Tibial nerve (tissue), 4 donors: ENCODE results near the gene MAPK13. TPM values are rescaled to one million over a fixed set of nuclear protein-coding genes. Genes with fewer than 3 reads are reported as not detected.

Experiments used
- DNase-seq, 2 donors: peaks; one replicate each; pipeline ENCODE4 v3.0.0-alpha.2; 2019; ENCODE audit warnings: low spot score in 2 of 2
- H3K27ac ChIP-seq, 4 donors: fragments of 200-600 bp; sonication (generic) in 3 of 4; one replicate each; pipeline ENCODE4 v1.5.1; 2017 to 2019; ENCODE audit warnings: mild to moderate bottlenecking in 1 of 4
- H3K27me3 ChIP-seq, 2 donors: fragments of 200-600 bp; sonication (generic) in 1 of 2; one replicate each; pipeline versions ENCODE4 v1.5.1 to v1.6.0; 2017 to 2019
- H3K36me3 ChIP-seq, 3 donors: fragments of 200-600 bp; sonication (generic); one replicate each; pipeline ENCODE4 v1.5.1; 2018 to 2019
- H3K4me1 ChIP-seq, 4 donors: fragments of 200-600 bp; sonication (generic) in 3 of 4; one replicate each; pipeline ENCODE4 v1.5.1; 2017 to 2019
- H3K4me3 ChIP-seq, 4 donors: fragments of 200-600 bp; sonication (generic) in 3 of 4; one replicate each; pipeline ENCODE4 v1.5.1; 2017 to 2019; ENCODE audit warnings: mild to moderate bottlenecking in 1 of 4, moderate library complexity in 1 of 4
- H3K9me3 ChIP-seq, 4 donors: fragments of 200-600 bp; sonication (generic) in 3 of 4; one replicate each; pipeline ENCODE4 v1.5.1; 2017 to 2019
- CTCF ChIP-seq, 5 experiments: fragments of 200-600 bp in 3 of 5; fragments of 450-650 bp in 2 of 5; sonication (generic) in 3 of 5; IDR thresholded peaks; one replicate each; pipeline ENCODE4 v1.5.1; 2016 to 2019; ENCODE audit warnings: antibody characterized with exemption in 5 of 5, mild to moderate bottlenecking in 3 of 5, moderate library complexity in 2 of 5
- EP300 ChIP-seq, 2 donors: sonication (generic); formaldehyde crosslinking; IDR thresholded peaks; one replicate each; pipeline ENCODE4 v1.6.1; 2017; ENCODE audit warnings: antibody characterized with exemption in 2 of 2, mild to moderate bottlenecking in 1 of 2
- POLR2A ChIP-seq, 2 donors: fragments of 450-650 bp; IDR thresholded peaks; one replicate each; pipeline ENCODE4 v1.6.1; 2017; ENCODE audit warnings: antibody characterized with exemption in 2 of 2, mild to moderate bottlenecking in 2 of 2, moderate library complexity in 2 of 2
- WGBS, 2 donors: methylation state at CpG; one replicate each; pipeline ENCODE4 v1.1.5; 2018; 5-methylcytosine and 5-hydroxymethylcytosine counted together
- total RNA-seq, 4 donors: library from RNA; depleted of rRNA; stranded (reverse); fragments of >200 nt; gene quantifications; one replicate each; pipeline ENCODE4 v1.1.0, GENCODE V29; 2016

MAPK13 gene
- total RNA-seq, 4 donors from 2014 or later, result 2.7 to 11.7 (median 7.2) TPM

- Histone ChIP-seq H3K4me3 (no peak overlapping the region), H3K9me3 (no peaks in the 10 kb centered on the region), H3K27ac (no peak overlapping the region), H3K27me3 (no peaks in the 10 kb centered on the region), H3K4me1 (peaks cover 0 to 12% (median 8%) of the 10 kb centered on the region in 4 donors), H3K36me3 (no peaks in the 10 kb centered on the region)
- DNase-seq, result no peak
- WGBS, 2 donors, result 90 to 96% methylated on average over 10 to 12 of the region's 12 CpGs
- TF ChIP-seq CTCF (IDR thresholded peaks at IDR 0.05) (no peak), EP300 (IDR thresholded peaks at IDR 0.05) (no peak), POLR2A (IDR thresholded peaks at IDR 0.05) (no peak)
Measured at GRCh38 chr6:36136551-36136950, 6.2 kb downstream of the MAPK13 start.

- Histone ChIP-seq H3K4me3 (no peak overlapping the region), H3K27me3 (no peaks in the 10 kb centered on the region), H3K4me1 (no peaks in the 10 kb centered on the region), H3K9me3 (no peaks in the 10 kb centered on the region), H3K36me3 (no peaks in the 10 kb centered on the region), H3K27ac (no peak overlapping the region)
- DNase-seq, result no peak
- TF ChIP-seq POLR2A (IDR thresholded peaks at IDR 0.05) (no peak), EP300 (IDR thresholded peaks at IDR 0.05) (no peak), CTCF (IDR thresholded peaks at IDR 0.05) (no peak)
- 84 to 85% methylated on average over 15 of the region's 15 CpGs for WGBS, 2 donors
Measured at GRCh38 chr6:36138667-36139066, 8.4 kb downstream of the MAPK13 start.

GRCh38 chr6:36139431-36139830 lies 9.1 kb downstream of the MAPK13 start:
- Histone ChIP-seq H3K4me3 (no peak overlapping the region), H3K27me3 (no peaks in the 10 kb centered on the region), H3K4me1 (no peaks in the 10 kb centered on the region), H3K36me3 (no peaks in the 10 kb centered on the region), H3K9me3 (no peaks in the 10 kb centered on the region), H3K27ac (no peak overlapping the region)
- DNase-seq, result no peak
- 46 to 55% methylated on average over 7 of the region's 7 CpGs for WGBS, 2 donors
- TF ChIP-seq EP300 (IDR thresholded peaks at IDR 0.05) (no peak), POLR2A (IDR thresholded peaks at IDR 0.05) (no peak), CTCF (IDR thresholded peaks at IDR 0.05) (peak in 2 of 5 experiments; percentile 4 to 14)

- no peak for TF ChIP-seq CTCF (IDR thresholded peaks at IDR 0.05)
- 77 to 78% methylated on average over 8 of the region's 8 CpGs for WGBS, 2 donors
- H3K27me3 ChIP-seq, result no peaks in the 10 kb centered on the region
- H3K9me3 ChIP-seq, result no peaks in the 10 kb centered on the region
- no peak overlapping the region for H3K4me3 ChIP-seq
- H3K4me1 ChIP-seq, result no peaks in the 10 kb centered on the region
- H3K36me3 ChIP-seq, result no peaks in the 10 kb centered on the region
- no peak for DNase-seq
- no peak overlapping the region for H3K27ac ChIP-seq
Measured at GRCh38 chr6:36139991-36140710, 9.8 kb downstream of the MAPK13 start.

GRCh38 chr6:36141091-36141490 lies 10.8 kb downstream of the MAPK13 start:
- Histone ChIP-seq H3K4me1 (no peaks in the 10 kb centered on the region), H3K27ac (no peak overlapping the region), H3K27me3 (no peaks in the 10 kb centered on the region), H3K36me3 (no peaks in the 10 kb centered on the region), H3K9me3 (no peaks in the 10 kb centered on the region), H3K4me3 (no peak overlapping the region)
- TF ChIP-seq EP300 (IDR thresholded peaks at IDR 0.05) (no peak), CTCF (IDR thresholded peaks at IDR 0.05) (no peak), POLR2A (IDR thresholded peaks at IDR 0.05) (no peak)
- DNase-seq, result no peak
- 83 to 88% methylated on average over 4 of the region's 4 CpGs for WGBS, 2 donors
